ENCODE results near the gene TSPAN18.
"Not testable (repeated sequence)": the region's sequence is repeated elsewhere in the genome, so short reads cannot be mapped to it uniquely, and the experiment has no call there.

TSPAN18 gene

GRCh38 chr11:44852952-44853351 lies 126.2 kb downstream of the TSPAN18 start:
- no peak for DNase-seq

- DNase-seq: no peak
Measured at GRCh38 chr11:44853666-44854065, 126.9 kb downstream of the TSPAN18 start.

DNA sequence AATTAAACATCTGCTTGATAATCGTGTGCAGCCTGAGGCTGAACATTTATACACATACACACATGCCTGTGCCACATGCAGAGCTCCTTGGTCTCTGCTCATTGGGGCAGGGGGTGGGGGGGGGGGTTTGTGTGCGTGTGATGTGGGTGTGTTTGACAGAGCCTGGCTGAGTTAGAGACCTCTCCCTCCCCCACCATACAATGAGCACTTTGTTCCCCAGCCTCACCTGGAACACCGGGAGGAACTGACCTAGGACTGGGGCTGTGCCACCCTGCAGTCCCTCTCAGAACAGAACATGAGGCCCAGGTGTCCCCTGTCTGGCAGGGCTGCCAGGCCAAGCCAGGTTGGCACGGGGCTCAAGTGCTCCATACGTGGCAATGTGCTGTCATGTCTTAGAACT lies 127.3 kb downstream of the TSPAN18 start:
- DNase-seq: no peak

GRCh38 chr11:44854741-44855492 lies 128.2 kb downstream of the TSPAN18 start:
- no peak for DNase-seq

GRCh38 chr11:44855493-44855849 lies 128.7 kb downstream of the TSPAN18 start:
- no peak for DNase-seq

DNA sequence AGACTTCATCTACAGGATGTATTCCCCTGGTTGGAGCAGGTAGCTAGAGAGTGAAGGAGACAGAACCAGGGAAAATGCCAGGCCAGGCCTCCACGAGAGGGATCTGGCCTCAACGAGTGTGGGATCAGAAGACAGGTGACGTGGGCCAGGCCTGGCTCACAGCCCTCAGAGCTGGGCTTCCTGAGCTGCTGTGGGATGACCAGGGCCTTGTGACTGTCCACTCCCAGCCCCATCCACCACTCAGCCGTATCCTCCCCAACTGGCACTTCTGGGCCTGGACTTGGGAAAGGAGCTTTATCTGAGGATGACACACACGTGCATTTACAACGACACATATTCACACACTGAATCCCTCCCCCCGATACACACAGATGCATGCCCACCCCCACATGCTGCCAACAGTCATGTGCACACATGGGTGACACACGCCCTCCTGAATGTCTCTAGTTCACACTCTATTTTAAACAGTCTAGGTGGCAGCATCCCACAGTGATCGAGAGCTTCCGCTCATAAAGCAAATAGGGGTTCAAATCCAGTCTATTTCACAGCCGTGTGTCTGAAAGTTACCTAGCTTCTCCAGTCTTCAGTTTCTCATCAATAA lies 130.8 kb downstream of the TSPAN18 start:
- DNase-seq: no peak

GRCh38 chr11:44858796-44859527 lies 132.2 kb downstream of the TSPAN18 start:
- DNase-seq: no peak

DNA sequence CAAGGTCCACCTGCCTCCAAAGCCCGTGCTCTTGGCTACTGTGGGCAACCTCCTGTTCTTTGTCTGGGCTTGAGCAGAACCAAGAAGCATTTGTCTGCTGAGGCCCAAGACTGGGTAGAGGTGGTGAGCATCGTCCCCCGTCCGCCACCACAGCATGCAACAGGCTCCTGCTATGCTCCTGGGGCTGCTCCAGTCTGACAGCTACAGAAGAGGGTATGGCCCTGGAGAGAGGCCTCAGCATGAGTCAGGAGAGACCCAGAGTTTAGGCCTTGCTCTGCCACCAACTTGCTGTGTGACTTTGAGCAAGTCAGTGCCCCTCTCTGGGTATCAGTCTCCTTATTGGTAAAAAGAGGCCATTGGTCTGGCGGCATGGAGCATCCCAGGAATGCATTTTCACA lies 132.8 kb downstream of the TSPAN18 start:
- no peak for DNase-seq

GRCh38 chr11:44860346-44860745 lies 133.6 kb downstream of the TSPAN18 start:
- no peak for DNase-seq

GRCh38 chr11:44861849-44862557 lies 135.2 kb downstream of the TSPAN18 start:
- peak; percentile 63 for DNase-seq

GRCh38 chr11:44862558-44863101 lies 135.9 kb downstream of the TSPAN18 start:
- no peak for DNase-seq

GRCh38 chr11:44863231-44863630 lies 136.5 kb downstream of the TSPAN18 start:
- DNase-seq: no peak

DNA sequence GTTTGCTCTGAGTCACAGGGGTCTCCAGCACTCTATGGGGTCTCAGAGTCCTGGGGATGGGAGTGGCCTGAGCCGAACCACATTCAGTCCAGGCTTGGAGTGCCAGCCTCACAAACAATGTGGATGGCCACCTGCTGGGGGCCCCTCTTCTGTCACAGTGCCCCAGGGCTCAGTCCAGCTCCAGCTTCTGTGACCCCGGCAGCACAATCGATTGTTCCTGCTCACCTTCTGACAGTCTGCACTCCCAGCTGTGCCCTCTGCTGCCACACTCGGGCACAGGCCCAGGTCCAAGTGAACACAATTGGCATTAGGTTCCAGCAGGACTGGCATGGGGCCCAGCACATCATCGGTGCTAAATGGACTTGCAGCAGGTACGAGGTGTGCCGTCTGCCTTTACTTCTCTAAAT lies 139.1 kb downstream of the TSPAN18 start:
- DNase-seq: no peak

- no peak for DNase-seq
Measured at GRCh38 chr11:44866286-44866685, 139.5 kb downstream of the TSPAN18 start.

- DNase-seq: no peak
Measured at GRCh38 chr11:44868021-44868420, 141.3 kb downstream of the TSPAN18 start.

- no peak for DNase-seq
Measured at GRCh38 chr11:44868455-44869421, 142.0 kb downstream of the TSPAN18 start.

- no peak for DNase-seq
Measured at GRCh38 chr11:44870181-44870580, 143.4 kb downstream of the TSPAN18 start.

GRCh38 chr11:44870615-44871176 lies 143.9 kb downstream of the TSPAN18 start:
- DNase-seq: no peak

DNA sequence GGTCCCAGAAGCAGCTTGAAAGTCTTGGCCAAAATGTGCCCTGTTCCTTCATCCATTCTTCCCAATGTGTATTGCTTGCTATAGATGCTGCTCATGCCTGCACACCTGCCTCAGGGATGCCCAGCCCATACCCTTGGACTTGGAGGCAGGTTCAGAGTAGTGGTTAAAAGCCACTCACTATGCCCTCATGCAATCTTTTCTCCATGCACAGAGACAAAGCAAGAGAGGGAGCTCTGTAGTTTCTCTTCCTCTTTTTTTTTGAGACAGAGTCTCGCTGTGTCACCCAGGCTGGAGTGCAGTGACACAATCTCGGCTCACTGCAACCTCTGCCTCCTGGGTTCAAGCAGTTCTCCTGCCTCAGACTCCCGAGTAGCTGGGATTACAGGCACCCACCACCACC lies 144.9 kb downstream of the TSPAN18 start:
- not testable (repeated sequence) for DNase-seq

- no peak for DNase-seq
Measured at GRCh38 chr11:44872556-44872955, 145.8 kb downstream of the TSPAN18 start.

GRCh38 chr11:44873537-44873936 lies 146.8 kb downstream of the TSPAN18 start:
- no peak for DNase-seq

DNA sequence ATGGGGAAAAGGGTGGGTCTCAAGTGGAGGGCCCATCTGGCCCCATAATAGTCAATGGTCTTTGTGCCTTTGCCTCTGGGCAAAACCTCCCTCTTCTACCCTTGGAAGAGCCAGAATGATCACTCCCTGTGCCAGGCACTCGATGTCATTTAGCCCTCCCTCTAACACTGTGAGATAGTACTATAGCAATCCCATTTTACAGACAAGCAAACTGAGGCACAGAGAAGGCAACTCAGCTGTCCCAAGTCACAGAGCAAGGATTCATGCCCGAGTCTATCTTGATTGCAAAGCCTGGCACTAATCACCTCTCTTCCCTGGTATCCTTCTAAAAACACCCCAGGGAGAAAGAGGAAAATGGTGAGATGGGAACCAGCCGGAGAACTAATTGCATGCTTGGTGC lies 147.5 kb downstream of the TSPAN18 start:
- DNase-seq: no peak
